ENCODE results near the gene OR52W1. TPM values are rescaled to one million over a fixed set of nuclear protein-coding genes. Genes with fewer than 3 reads are reported as not detected.
"Not testable (repeated sequence)": the region's sequence is repeated elsewhere in the genome, so short reads cannot be mapped to it uniquely, and the experiment has no call there.

The OR52W1 gene
- total and polyA plus RNA-seq, 2 donors (not counting 1 experiment from before 2014, with no cell fraction given), result not detected

DNA sequence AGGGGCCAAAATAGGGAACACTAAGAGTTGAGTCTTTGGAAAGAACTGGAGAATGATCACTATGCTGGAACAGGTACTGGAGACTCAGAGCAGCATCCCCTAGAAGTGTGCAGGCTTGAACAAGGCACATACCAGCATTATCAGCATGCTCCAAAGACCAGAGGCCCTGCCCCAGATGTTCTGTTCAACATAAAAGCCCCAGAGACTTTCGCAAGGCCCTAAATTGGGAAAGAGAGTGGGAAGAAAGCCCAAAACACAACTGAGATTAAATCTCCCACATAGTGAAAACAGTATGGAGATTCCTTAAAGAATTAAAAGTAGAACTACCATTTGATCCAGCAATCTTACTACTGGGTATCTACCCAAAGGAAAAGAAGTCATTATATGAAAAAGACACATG is 49.2 kb downstream of the OR52W1 start:
- H3K9ac ChIP-seq (ENCODE audit: low read length), result no peak overlapping the region
- ATAC-seq (ENCODE audit: low read depth) (no peak), DNase-seq (no peak)
- H3K27ac ChIP-seq (ENCODE audit: low read length in 2 of 2), result no peak overlapping the region
- no peak overlapping the region for H3K4me3 Mint-ChIP-seq
- H3K79me2 ChIP-seq (ENCODE audit: control insufficient read depth, insufficient read depth, low read length), result no peaks in the 10 kb centered on the region
- no peaks in the 10 kb centered on the region for H3K4me1 ChIP-seq (ENCODE audit: control insufficient read depth in 2 of 2, insufficient read depth in 2 of 2, low read length in 2 of 2)
- no peaks in the 10 kb centered on the region for H4K20me1 ChIP-seq (ENCODE audit: control insufficient read depth, insufficient read depth, low read length, poor library complexity, severe bottlenecking)
- peaks cover 0 to 3% (median 0%) of the 10 kb centered on the region in 4 experiments for H3K27me3 ChIP-seq (replicated peaks in 1 of 4; ENCODE audit: control extremely low read depth in 1 of 4, control insufficient read depth in 3 of 4, insufficient read depth in 4 of 4, low read length in 3 of 4)
- no peaks in the 10 kb centered on the region for H3K4me1 Mint-ChIP-seq
- intact Hi-C loops (cut with micrococcal nuclease), result no loop called here
- CTCF ChIA-PET, result interaction anchor here (0.7 kb wide), 1 partner anchor 547 kb away, joined by 3 read pairs; no protein-coding TSS in a partner anchor
- no peak overlapping the region for H3K27ac Mint-ChIP-seq
- no peak overlapping the region for H2AFZ ChIP-seq (ENCODE audit: insufficient read depth, low read depth, low read length, poor library complexity, severe bottlenecking)
- H3K4me2 ChIP-seq (replicated peaks; ENCODE audit: low read depth, low read length, poor library complexity, severe bottlenecking), result no peak overlapping the region
- POLR2A ChIA-PET, result no interaction called here
- no peaks in the 10 kb centered on the region for H3K9me3 Mint-ChIP-seq (ENCODE audit: insufficient read depth)
- no peak overlapping the region for H3K4me3 ChIP-seq (ENCODE audit: control extremely low read depth in 1 of 5, extremely low read depth in 1 of 5, insufficient read depth in 1 of 5, low read depth in 2 of 5, low read length in 4 of 5)
- WGBS (ENCODE audit: insufficient coverage), result no CpG with 5 or more reads among the region's 1 CpG
- TF ChIP-seq EZH2 (IDR thresholded peaks at IDR 0.05; ENCODE audit: borderline replicate concordance, insufficient read depth, low read depth, low read length, poor library complexity, severe bottlenecking), result no peak
- TF ChIP-seq CTCF (IDR thresholded peaks at IDR 0.05), result no peak
- H3K36me3 ChIP-seq (replicated peaks in 1 of 2; ENCODE audit: control extremely low read depth in 1 of 2, control insufficient read depth in 1 of 2, extremely low read depth in 1 of 2, insufficient read depth in 2 of 2, low read length in 1 of 2), result no peaks in the 10 kb centered on the region
- H3K9me3 ChIP-seq (ENCODE audit: control extremely low read depth in 1 of 3, control insufficient read depth in 2 of 3, insufficient read depth in 1 of 3, low read length in 2 of 3), result peaks cover 0 to 3% (median 0%) of the 10 kb centered on the region in 3 donors
- peaks cover 17% of the 10 kb centered on the region for H3K27me3 Mint-ChIP-seq

GRCh38 chr11:6248897-6249296 is 49.9 kb downstream of the OR52W1 start:
- H3K4me3 ChIP-seq (ENCODE audit: control extremely low read depth in 1 of 5, extremely low read depth in 1 of 5, insufficient read depth in 1 of 5, low read depth in 2 of 5, low read length in 4 of 5); H3K4me3 Mint-ChIP-seq; H3K4me1 ChIP-seq (ENCODE audit: control insufficient read depth in 2 of 2, insufficient read depth in 2 of 2, low read length in 2 of 2); H3K9me3 Mint-ChIP-seq (ENCODE audit: insufficient read depth); intact Hi-C loops (cut with micrococcal nuclease); POLR2A ChIA-PET; H3K4me1 Mint-ChIP-seq; H3K27ac ChIP-seq (ENCODE audit: low read length in 2 of 2); H3K36me3 ChIP-seq (replicated peaks in 1 of 2; ENCODE audit: control extremely low read depth in 1 of 2, control insufficient read depth in 1 of 2, extremely low read depth in 1 of 2, insufficient read depth in 2 of 2, low read length in 1 of 2); ATAC-seq (ENCODE audit: low read depth); H3K79me2 ChIP-seq (ENCODE audit: control insufficient read depth, insufficient read depth, low read length); H3K27ac Mint-ChIP-seq; H2AFZ ChIP-seq (ENCODE audit: insufficient read depth, low read depth, low read length, poor library complexity, severe bottlenecking); H3K9ac ChIP-seq (ENCODE audit: low read length); H3K9me3 ChIP-seq (ENCODE audit: control extremely low read depth in 1 of 3, control insufficient read depth in 2 of 3, insufficient read depth in 1 of 3, low read length in 2 of 3); DNase-seq; H3K27me3 ChIP-seq (replicated peaks in 1 of 4; ENCODE audit: control extremely low read depth in 1 of 4, control insufficient read depth in 3 of 4, insufficient read depth in 4 of 4, low read length in 3 of 4); H3K4me2 ChIP-seq (replicated peaks; ENCODE audit: low read depth, low read length, poor library complexity, severe bottlenecking); H4K20me1 ChIP-seq (ENCODE audit: control insufficient read depth, insufficient read depth, low read length, poor library complexity, severe bottlenecking): not testable (repeated sequence)
- CTCF ChIA-PET, result interaction anchor here (0.7 kb wide), 1 partner anchor 546 kb away, joined by 3 read pairs; no protein-coding TSS in a partner anchor
- H3K27me3 Mint-ChIP-seq, result peaks cover 10% of the 10 kb centered on the region
- 65% methylated on average over 2 of the region's 3 CpGs for WGBS (ENCODE audit: insufficient coverage)

Other genes starting within 250 kb of the OR52W1 start
- gene OR56A5, start 230.7 kb upstream of the OR52W1 start, total RNA-seq, result not detected in 2 replicates
- not detected in 2 replicates for gene OR56A5, start 230.7 kb upstream of the OR52W1 start, polyA plus RNA-seq
- not detected in 2 replicates for gene OR52L1, start 212.2 kb upstream of the OR52W1 start, total RNA-seq
- not detected in 2 replicates for gene OR52L1, start 212.2 kb upstream of the OR52W1 start, polyA plus RNA-seq
- gene OR56A4, start 192.3 kb upstream of the OR52W1 start, total RNA-seq, result 0.07 and 0.17 TPM in 2 replicates
- gene OR56A4, start 192.3 kb upstream of the OR52W1 start, polyA plus RNA-seq, result not detected in 2 replicates
- gene OR56A1, start 168.5 kb upstream of the OR52W1 start, total RNA-seq, result not detected in 2 replicates
- gene OR56A1, start 168.5 kb upstream of the OR52W1 start, polyA plus RNA-seq, result not detected in 2 replicates
- gene OR56B4, start 91.5 kb upstream of the OR52W1 start, total RNA-seq, result not detected in 2 replicates
- gene OR56B4, start 91.5 kb upstream of the OR52W1 start, polyA plus RNA-seq, result not detected in 2 replicates
- not detected in 2 replicates for gene OR52B2, start 28.9 kb upstream of the OR52W1 start, total RNA-seq
- gene OR52B2, start 28.9 kb upstream of the OR52W1 start, polyA plus RNA-seq, result 0.20 TPM in 1 of 2 replicates, not detected in the other
- not detected in 2 replicates for gene C11orf42, start 6.3 kb downstream of the OR52W1 start, total RNA-seq
- not detected in 2 replicates for gene C11orf42, start 6.3 kb downstream of the OR52W1 start, polyA plus RNA-seq
- gene FHIP1B, start 35.4 kb downstream of the OR52W1 start, total RNA-seq, result 44.1 and 48.3 TPM in 2 replicates
- 17.1 and 37.1 TPM in 2 replicates for gene FHIP1B, start 35.4 kb downstream of the OR52W1 start, polyA plus RNA-seq
- 0.22 and 0.79 TPM in 2 replicates for gene CNGA4, start 39.9 kb downstream of the OR52W1 start, total RNA-seq
- gene CNGA4, start 39.9 kb downstream of the OR52W1 start, polyA plus RNA-seq, result 0.40 and 1.9 TPM in 2 replicates
- gene CCKBR, start 60.6 kb downstream of the OR52W1 start, total RNA-seq, result not detected in 2 replicates
- gene CCKBR, start 60.6 kb downstream of the OR52W1 start, polyA plus RNA-seq, result not detected in 2 replicates
- gene CAVIN3, start 121.3 kb downstream of the OR52W1 start, total RNA-seq, result not detected in 2 replicates
- not detected in 2 replicates for gene CAVIN3, start 121.3 kb downstream of the OR52W1 start, polyA plus RNA-seq
- 18.3 TPM in 2 replicates for gene SMPD1, start 191.2 kb downstream of the OR52W1 start, total RNA-seq
- gene SMPD1, start 191.2 kb downstream of the OR52W1 start, polyA plus RNA-seq, result 30.7 and 32.0 TPM in 2 replicates
- gene APBB1, start 219.9 kb downstream of the OR52W1 start, total RNA-seq, result 31.4 and 32.5 TPM in 2 replicates
- gene APBB1, start 219.9 kb downstream of the OR52W1 start, polyA plus RNA-seq, result 23.4 and 23.8 TPM in 2 replicates
- 1.1 and 2.4 TPM in 2 replicates for gene HPX, start 241.8 kb downstream of the OR52W1 start, total RNA-seq
- 0.64 and 1.2 TPM in 2 replicates for gene HPX, start 241.8 kb downstream of the OR52W1 start, polyA plus RNA-seq